GM18508 (cell line): Measurements from ENCODE around the gene GOLT1A.

ENCODE experiments used
- ATAC-seq: cut with Tn5 transposase; IDR thresholded peaks from one replicate; pipeline ENCODE4 v1.9.1; 2021; ENCODE audit warnings: moderate number of reproducible peaks; ENCODE audit not compliant: insufficient read depth, unreplicated experiment

The GOLT1A gene

GRCh38 chr1:204213668-204214662 is at the start of gene GOLT1A:
Gene GOLT1A (minus strand): TSS chr1:204213988. CDS start chr1:204213906, 82 bp downstream.
- ATAC-seq: no peak

GRCh38 chr1:204263254-204263910 is 49.6 kb upstream of the GOLT1A start:
- ATAC-seq: no peak

- ATAC-seq: no peak
Observed at GRCh38 chr1:204262506-204263253, 48.9 kb upstream of the GOLT1A start.

GRCh38 chr1:204261746-204262505 is 48.1 kb upstream of the GOLT1A start:
- ATAC-seq: no peak

GRCh38 chr1:204261266-204261665 is 47.5 kb upstream of the GOLT1A start:
- ATAC-seq: no peak

GRCh38 chr1:204260601-204261197 is 46.9 kb upstream of the GOLT1A start:
- no peak for ATAC-seq

- ATAC-seq: no peak
Observed at GRCh38 chr1:204259782-204260181, 46.0 kb upstream of the GOLT1A start.

- ATAC-seq: no peak
Observed at GRCh38 chr1:204259196-204259595, 45.4 kb upstream of the GOLT1A start.

GRCh38 chr1:204258213-204259115 is 44.7 kb upstream of the GOLT1A start:
- ATAC-seq: no peak

GRCh38 chr1:204257446-204257845 is 43.7 kb upstream of the GOLT1A start:
- ATAC-seq: no peak

- ATAC-seq: no peak
Observed at GRCh38 chr1:204256531-204256930, 42.7 kb upstream of the GOLT1A start.

GRCh38 chr1:204255966-204256365 is 42.2 kb upstream of the GOLT1A start:
- no peak for ATAC-seq

GRCh38 chr1:204255225-204255624 is 41.4 kb upstream of the GOLT1A start:
- no peak for ATAC-seq

GRCh38 chr1:204254031-204254661 is 40.4 kb upstream of the GOLT1A start:
- no peak for ATAC-seq

- ATAC-seq: no peak
Observed at GRCh38 chr1:204251926-204252689, 38.3 kb upstream of the GOLT1A start.

GRCh38 chr1:204251286-204251685 is 37.5 kb upstream of the GOLT1A start:
- ATAC-seq: no peak

- no peak for ATAC-seq
Observed at GRCh38 chr1:204250428-204251030, 36.7 kb upstream of the GOLT1A start.
